ENCODE measurements around the gene LSM11. TPM values are rescaled to one million over a fixed set of nuclear protein-coding genes. Genes with fewer than 3 reads are reported as not detected.

The LSM11 gene
- total RNA-seq, result 1 to 10 TPM; 2.6 to 4.1 (median 3.9) TPM

GRCh38 chr5:157743163-157744050 lies at the start of gene LSM11:
Gene LSM11 (plus strand): TSS chr5:157743712. CDS start chr5:157743751, 39 bp downstream.
- no peak for TF ChIP-seq CTCF (IDR thresholded peaks at IDR 0.05; ENCODE audit: low read depth)

- TF ChIP-seq CTCF (IDR thresholded peaks at IDR 0.05; ENCODE audit: low read depth), result no peak
These were observed 39.8 kb upstream of the LSM11 start for GRCh38 chr5:157703736-157704135.

- no peak for TF ChIP-seq CTCF (IDR thresholded peaks at IDR 0.05; ENCODE audit: low read depth)
These were observed 34.6 kb upstream of the LSM11 start for GRCh38 chr5:157708866-157709265.

GRCh38 chr5:157709346-157709745 lies 34.2 kb upstream of the LSM11 start:
- TF ChIP-seq CTCF (IDR thresholded peaks at IDR 0.05; ENCODE audit: low read depth), result no peak

- TF ChIP-seq CTCF (IDR thresholded peaks at IDR 0.05; ENCODE audit: low read depth), result no peak
These were observed 33.1 kb upstream of the LSM11 start for GRCh38 chr5:157710431-157710830.

GRCh38 chr5:157710882-157711281 lies 32.6 kb upstream of the LSM11 start:
- TF ChIP-seq CTCF (IDR thresholded peaks at IDR 0.05; ENCODE audit: low read depth), result no peak

- no peak for TF ChIP-seq CTCF (IDR thresholded peaks at IDR 0.05; ENCODE audit: low read depth)
These were observed 29.5 kb upstream of the LSM11 start for GRCh38 chr5:157713830-157714595.
